Transverse colon (tissue), 4 donors: Measurements from ENCODE around the gene NRG2. TPM values are rescaled to one million over a fixed set of nuclear protein-coding genes. Genes with fewer than 3 reads are reported as not detected.

Experiments used
- DNase-seq: peaks from one replicate; pipeline ENCODE4 v3.0.0-alpha.2; 2019
- H3K27ac ChIP-seq, 4 donors: fragments of 200-600 bp; sonication (generic); 2 replicates each; pipeline ENCODE4 v1.5.1; 2016 to 2018; ENCODE audit warnings: inconsistent platforms in 4 of 4
- H3K27me3 ChIP-seq: fragments of 200-600 bp; sonication (generic); 2 replicates; pipeline ENCODE4 v1.5.1; 2017; ENCODE audit warnings: inconsistent platforms
- H3K36me3 ChIP-seq, 4 donors: fragments of 200-600 bp; sonication (generic); 2 replicates each; pipeline ENCODE4 v1.5.1; 2017 to 2019; ENCODE audit warnings: inconsistent platforms in 4 of 4
- H3K4me1 ChIP-seq, 4 donors: fragments of 200-600 bp; sonication (generic); 2 replicates each; pipeline ENCODE4 v1.5.1; 2017 to 2020; ENCODE audit warnings: inconsistent platforms in 4 of 4
- H3K4me3 ChIP-seq, 4 donors: fragments of 200-600 bp; sonication (generic); 1 replicate in 1 of 4; 2 replicates in 3 of 4; pipeline versions ENCODE4 v1.5.1 to v1.6.1; 2017 to 2019; ENCODE audit warnings: inconsistent platforms in 4 of 4
- H3K9me3 ChIP-seq, 2 donors: fragments of 200-600 bp; sonication (generic); 2 replicates each; pipeline ENCODE4 v1.5.1; 2017 to 2019; ENCODE audit warnings: inconsistent platforms in 2 of 2
- EP300 ChIP-seq: sonication (generic); formaldehyde crosslinking; IDR thresholded peaks from one replicate; pipeline ENCODE4 v1.6.1; 2017; ENCODE audit warnings: antibody characterized with exemption, low read depth
- POLR2A ChIP-seq: fragments of 450-650 bp; IDR thresholded peaks from one replicate; pipeline ENCODE4 v1.6.1; 2016; ENCODE audit warnings: antibody characterized with exemption, mild to moderate bottlenecking, moderate library complexity
- POLR2AphosphoS5 ChIP-seq, 3 donors: sonication (generic); formaldehyde crosslinking; IDR thresholded peaks; one replicate each; pipeline ENCODE4 v1.6.1; 2016; ENCODE audit warnings: antibody characterized with exemption in 3 of 3
- WGBS, 2 donors: methylation state at CpG; one replicate each; pipeline ENCODE4 v1.1.5; 2018; ENCODE audit warnings: low coverage in 1 of 2; 5-methylcytosine and 5-hydroxymethylcytosine counted together
- in situ Hi-C, 4 donors: fragments of 200-750 bp; cut with MboI; loops; one replicate each; pipeline versions ENCODE4 v1.15.0 to v1.15.1; 2017; ENCODE audit warnings: low sequenced_read_pairs in 3 of 4, low pct_ligation_motif_present in 1 of 4, low pct_unique_long_range_greater_than_20kb in 1 of 4
- intact Hi-C: fragments of 100-400 bp; cut with DNase I; formaldehyde crosslinking; loops from one replicate; pipeline ENCODE4 v1.15.1; 2023; ENCODE audit warnings: low total_unique reads
- total RNA-seq, 4 donors: library from RNA; depleted of rRNA; stranded (reverse); fragments of >200 nt; gene quantifications; one replicate each; pipeline ENCODE4 v1.1.0, GENCODE V29; 2016
- TF ChIP-seq, protein P1 (sequence below), 5 experiments: fragments of 200-600 bp in 3 of 5; fragments of 450-650 bp in 2 of 5; sonication (generic) in 3 of 5; IDR thresholded peaks; 1 replicate in 2 of 5; 2 replicates in 3 of 5; pipeline ENCODE4 v1.5.1; 2016 to 2017; ENCODE audit warnings: antibody characterized with exemption in 5 of 5, inconsistent platforms in 3 of 5, mild to moderate bottlenecking in 2 of 5, moderate library complexity in 1 of 5

The NRG2 gene
- total RNA-seq, 4 donors from 2014 or later = 0.68 to 12.3 (median 0.95) TPM; not detected in 1

GRCh38 chr5:139925216-139925562, 117.9 kb downstream of the NRG2 start:
- Histone ChIP-seq H3K4me1 (no peaks in the 10 kb centered on the region), H3K9me3 (no peaks in the 10 kb centered on the region), H3K4me3 (no peak overlapping the region), H3K36me3 (no peaks in the 10 kb centered on the region), H3K27ac (no peak overlapping the region), H3K27me3 (peaks cover 10% of the 10 kb centered on the region)
- 79 to 83% methylated on average over 6 of the region's 6 CpGs for WGBS, 2 donors
- in situ Hi-C loops = no loop called here
- TF ChIP-seq, protein P1, sequence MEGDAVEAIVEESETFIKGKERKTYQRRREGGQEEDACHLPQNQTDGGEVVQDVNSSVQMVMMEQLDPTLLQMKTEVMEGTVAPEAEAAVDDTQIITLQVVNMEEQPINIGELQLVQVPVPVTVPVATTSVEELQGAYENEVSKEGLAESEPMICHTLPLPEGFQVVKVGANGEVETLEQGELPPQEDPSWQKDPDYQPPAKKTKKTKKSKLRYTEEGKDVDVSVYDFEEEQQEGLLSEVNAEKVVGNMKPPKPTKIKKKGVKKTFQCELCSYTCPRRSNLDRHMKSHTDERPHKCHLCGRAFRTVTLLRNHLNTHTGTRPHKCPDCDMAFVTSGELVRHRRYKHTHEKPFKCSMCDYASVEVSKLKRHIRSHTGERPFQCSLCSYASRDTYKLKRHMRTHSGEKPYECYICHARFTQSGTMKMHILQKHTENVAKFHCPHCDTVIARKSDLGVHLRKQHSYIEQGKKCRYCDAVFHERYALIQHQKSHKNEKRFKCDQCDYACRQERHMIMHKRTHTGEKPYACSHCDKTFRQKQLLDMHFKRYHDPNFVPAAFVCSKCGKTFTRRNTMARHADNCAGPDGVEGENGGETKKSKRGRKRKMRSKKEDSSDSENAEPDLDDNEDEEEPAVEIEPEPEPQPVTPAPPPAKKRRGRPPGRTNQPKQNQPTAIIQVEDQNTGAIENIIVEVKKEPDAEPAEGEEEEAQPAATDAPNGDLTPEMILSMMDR (IDR thresholded peaks at IDR 0.05) = no peak
- TF ChIP-seq POLR2AphosphoS5 (IDR thresholded peaks at IDR 0.05) (no peak), EP300 (no peak), POLR2A (no peak)
- intact Hi-C loops = no loop called here
- no peak for DNase-seq

DNA sequence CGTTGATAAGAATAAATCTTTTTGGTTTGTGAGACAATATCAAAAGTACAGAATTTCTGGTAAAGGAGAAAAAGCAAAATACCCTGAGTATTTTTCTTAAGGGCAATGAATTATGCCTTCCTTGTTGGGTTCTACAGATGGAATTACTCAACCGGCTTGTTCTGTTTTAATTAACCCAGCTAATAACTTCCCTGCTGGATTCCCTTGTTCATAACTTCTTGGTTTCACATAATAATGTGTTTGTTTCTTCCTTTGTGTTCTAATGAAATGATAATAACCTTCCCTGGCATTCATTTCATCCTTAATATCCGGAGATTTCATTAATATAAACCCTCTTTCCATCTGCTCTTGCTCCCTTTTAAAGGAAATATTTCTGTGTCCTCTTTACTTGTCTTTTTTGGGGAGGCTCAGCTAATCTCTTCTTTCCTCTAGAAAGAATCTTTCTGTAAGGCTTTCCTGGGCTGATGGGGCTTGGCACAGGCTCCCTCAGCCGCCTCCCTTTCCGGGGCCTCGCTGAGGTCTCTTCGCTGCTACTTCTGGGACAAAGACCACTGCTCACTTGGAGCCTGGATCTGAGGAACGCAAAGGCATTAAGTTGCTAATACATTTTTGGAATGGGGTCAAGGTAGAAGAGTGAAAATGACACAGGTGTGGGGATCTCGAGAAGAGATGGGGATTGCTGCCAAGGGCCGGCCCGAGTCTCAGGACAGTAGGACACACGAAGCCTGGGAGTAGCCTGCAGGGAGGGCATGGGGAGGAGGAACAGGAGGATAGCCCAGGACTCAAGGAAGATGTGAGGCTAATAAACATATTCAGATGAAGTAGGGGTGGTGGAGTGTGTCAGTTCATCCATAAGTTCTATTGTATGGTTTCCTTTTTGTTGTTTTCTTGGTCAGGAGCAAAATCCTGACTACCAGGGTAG, 118.5 kb downstream of the NRG2 start:
- H3K27ac ChIP-seq = no peak overlapping the region
- TF ChIP-seq POLR2A (no peak), EP300 (no peak), POLR2AphosphoS5 (IDR thresholded peaks at IDR 0.05) (no peak)
- TF ChIP-seq, protein P1 (IDR thresholded peaks at IDR 0.05) = no peak
- H3K4me3 ChIP-seq = no peak overlapping the region
- WGBS, 2 donors = 70 to 72% methylated on average over 11 to 12 of the region's 12 CpGs
- intact Hi-C loops = no loop called here
- in situ Hi-C loops = no loop called here
- no peaks in the 10 kb centered on the region for H3K9me3 ChIP-seq
- H3K4me1 ChIP-seq = no peaks in the 10 kb centered on the region
- no peaks in the 10 kb centered on the region for H3K36me3 ChIP-seq
- H3K27me3 ChIP-seq = peaks cover 9% of the 10 kb centered on the region
- no peak for DNase-seq

GRCh38 chr5:139919308-139919707, 123.8 kb downstream of the NRG2 start:
- no peaks in the 10 kb centered on the region for H3K36me3 ChIP-seq
- intact Hi-C loops = no loop called here
- H3K4me1 ChIP-seq = no peaks in the 10 kb centered on the region
- H3K27ac ChIP-seq = no peak overlapping the region
- no peak for DNase-seq
- in situ Hi-C loops = no loop called here
- WGBS, 2 donors = 28 to 60% methylated on average over 2 of the region's 2 CpGs
- no peaks in the 10 kb centered on the region for H3K9me3 ChIP-seq
- H3K27me3 ChIP-seq = peaks cover 13% of the 10 kb centered on the region
- no peak for TF ChIP-seq POLR2A
- TF ChIP-seq EP300 = no peak
- TF ChIP-seq, protein P1 (IDR thresholded peaks at IDR 0.05) = no peak
- no peak for TF ChIP-seq POLR2AphosphoS5 (IDR thresholded peaks at IDR 0.05)
- no peak overlapping the region for H3K4me3 ChIP-seq

- TF ChIP-seq, protein P1 (IDR thresholded peaks at IDR 0.05) = no peak
- TF ChIP-seq POLR2AphosphoS5 (IDR thresholded peaks at IDR 0.05) (no peak), EP300 (no peak), POLR2A (no peak)
- Histone ChIP-seq H3K9me3 (no peaks in the 10 kb centered on the region), H3K27me3 (peaks cover 13% of the 10 kb centered on the region), H3K36me3 (no peaks in the 10 kb centered on the region), H3K4me3 (no peak overlapping the region), H3K27ac (no peak overlapping the region), H3K4me1 (no peaks in the 10 kb centered on the region)
- no peak for DNase-seq
- intact Hi-C loops = no loop called here
- whole genome bisulfite sequencing, 2 donors = 47 to 80% methylated on average over 1 to 3 of the region's 3 CpGs
- in situ Hi-C loops = no loop called here
These were observed 127.3 kb downstream of the NRG2 start for GRCh38 chr5:139915834-139916233.
